Measurements from ENCODE around the gene POLDIP2. TPM values are rescaled to one million over a fixed set of nuclear protein-coding genes. Genes with fewer than 3 reads are reported as not detected.

Gene POLDIP2
- total and polyA plus RNA-seq, 10 of the 15 experiments (the other 5 are each of a cell fraction or from before 2014, with no cell fraction given) = 22.8 to 196 (median 121) TPM

GRCh38 chr17:28379814-28380801, 22.8 kb upstream of the POLDIP2 start:
- Histone ChIP-seq H3K9me3 (replicated peaks; ENCODE audit: control insufficient read depth, insufficient read depth, low read length) (no peaks in the 10 kb centered on the region), H3K27me3 (replicated peaks in 1 of 2; ENCODE audit: control insufficient read depth in 2 of 2, insufficient read depth in 2 of 2, low read length in 1 of 2) (no peaks in the 10 kb centered on the region; a peak in 2 of 4 replicates), H3K79me2 (ENCODE audit: control insufficient read depth, insufficient read depth, low read length) (no peaks in the 10 kb centered on the region), H3K4me3 (no peak overlapping the region), H3K4me2 (ENCODE audit: control insufficient read depth, insufficient read depth) (no peak overlapping the region), H2AFZ (ENCODE audit: control insufficient read depth, low read depth, low read length) (no peak overlapping the region), H3K27ac (ENCODE audit: control insufficient read depth, insufficient read depth) (no peak overlapping the region), H3K4me1 (ENCODE audit: control insufficient read depth, insufficient read depth, low read length) (no peaks in the 10 kb centered on the region), H4K20me1 (ENCODE audit: control insufficient read depth, insufficient read depth) (no peaks in the 10 kb centered on the region), H3K9ac (ENCODE audit: control insufficient read depth, insufficient read depth, low read length) (no peak overlapping the region), H3K36me3 (ENCODE audit: control insufficient read depth in 2 of 2, insufficient read depth in 2 of 2, low read length in 1 of 2) (no peaks in the 10 kb centered on the region)
- intact Hi-C loops (cut with micrococcal nuclease; ENCODE audit: unreplicated experiment) = loop anchor here (5.0 to 10.0 kb wide), 3 partner anchors 55 to 165 kb away; no protein-coding TSS in a partner anchor
- RAD21 ChIA-PET (ENCODE audit: unreplicated experiment) = no interaction called here
- no TSS peak for BruUV-seq (replicated peaks)
- POLR2A ChIA-PET = no interaction called here
- CTCF ChIA-PET = no interaction called here
- SMC1A ChIA-PET (ENCODE audit: uncharacterized antibody, unreplicated experiment) = no interaction called here
- DNase-seq (ENCODE audit: low read depth, low spot score) (no peak), ATAC-seq (no peak), FAIRE-seq (no peak)
- TF ChIP-seq EP300 (IDR thresholded peaks at IDR 0.05; ENCODE audit: borderline replicate concordance in 1 of 2, control insufficient read depth in 1 of 2, low read depth in 2 of 2, low read length in 2 of 2) (no peak), MYC (IDR thresholded peaks at IDR 0.05; ENCODE audit: insufficient read depth, insufficient read length, insufficient replicate concordance, low read length, severe bottlenecking) (no peak), PKNOX1 (IDR thresholded peaks at IDR 0.05) (no peak), NR2C2 (IDR thresholded peaks at IDR 0.05; ENCODE audit: borderline replicate concordance, control insufficient read depth, insufficient read length, low read depth) (no peak), SPI1 (IDR thresholded peaks at IDR 0.05; ENCODE audit: borderline replicate concordance, insufficient read depth, low read depth, low read length) (no peak), MXI1 (IDR thresholded peaks at IDR 0.05; ENCODE audit: low read depth, low read length) (no peak), ZBTB4 (CRISPR knock-in tag; IDR thresholded peaks at IDR 0.05) (no peak), YY1 (IDR thresholded peaks at IDR 0.05; ENCODE audit: low read depth, low read length) (no peak), NFYB (IDR thresholded peaks at IDR 0.05; ENCODE audit: insufficient read depth, low read depth, low read length) (no peak), USF1 (IDR thresholded peaks at IDR 0.05; ENCODE audit: borderline replicate concordance, extremely low read length, insufficient read depth, low read depth, low read length) (no peak), ZNF592 (IDR thresholded peaks at IDR 0.05) (no peak)
- 87% methylated on average over 10 of the region's 10 CpGs for WGBS (ENCODE audit: insufficient coverage, insufficient replicate concordance, low lambda C conversion rate, missing lambda C conversion rate)
- in situ Hi-C loops (cut with MboI) = loop anchor here (10.0 kb wide), 1 partner anchor 165 kb away; no protein-coding TSS in a partner anchor

Measured in GM12878 (cell line).